HS-27A (cell line): Measurements from ENCODE around the gene NOSTRIN.
"Not testable (repeated sequence)": the region's sequence is repeated elsewhere in the genome, so short reads cannot be mapped to it uniquely, and the experiment has no call there.

ENCODE experiments used
- DNase-seq: peaks from one replicate; pipeline ENCODE4 v3.0.0-alpha.2; 2012; ENCODE audit warnings: low read depth, missing footprints

Gene NOSTRIN

GRCh38 chr2:168819050-168819715, 16.7 kb downstream of the NOSTRIN start:
- DNase-seq, result no peak

- DNase-seq, result no peak
These were observed 17.5 kb downstream of the NOSTRIN start for GRCh38 chr2:168819829-168820489.

GRCh38 chr2:168821577-168821976, 19.1 kb downstream of the NOSTRIN start:
- no peak for DNase-seq

- DNase-seq, result no peak
These were observed 19.6 kb downstream of the NOSTRIN start for GRCh38 chr2:168821992-168822391.

GRCh38 chr2:168825126-168825525, 22.7 kb downstream of the NOSTRIN start:
- no peak for DNase-seq

GRCh38 chr2:168830958-168831357, 28.5 kb downstream of the NOSTRIN start:
- DNase-seq, result no peak

- DNase-seq, result no peak
These were observed 29.2 kb downstream of the NOSTRIN start for GRCh38 chr2:168831662-168832061.

- no peak for DNase-seq
These were observed 33.5 kb downstream of the NOSTRIN start for GRCh38 chr2:168835969-168836368.

- no peak for DNase-seq
These were observed 39.0 kb downstream of the NOSTRIN start for GRCh38 chr2:168841445-168841844.

- DNase-seq, result no peak
These were observed 40.8 kb downstream of the NOSTRIN start for GRCh38 chr2:168843253-168843652.

- DNase-seq, result no peak
These were observed 45.8 kb downstream of the NOSTRIN start for GRCh38 chr2:168848225-168848624.

GRCh38 chr2:168849610-168850009, 47.2 kb downstream of the NOSTRIN start:
- DNase-seq, result no peak

GRCh38 chr2:168850846-168851245, 48.4 kb downstream of the NOSTRIN start:
- DNase-seq, result no peak

- DNase-seq, result peak; percentile 29
These were observed 49.4 kb downstream of the NOSTRIN start for GRCh38 chr2:168851674-168852320.

- DNase-seq, result no peak
These were observed 50.0 kb downstream of the NOSTRIN start for GRCh38 chr2:168852481-168852880.

- DNase-seq, result no peak
These were observed 51.0 kb downstream of the NOSTRIN start for GRCh38 chr2:168853471-168853870.

- DNase-seq, result no peak
These were observed 52.2 kb downstream of the NOSTRIN start for GRCh38 chr2:168854651-168855050.

GRCh38 chr2:168855601-168856000, 53.2 kb downstream of the NOSTRIN start:
- DNase-seq, result no peak

- DNase-seq, result no peak
These were observed 55.7 kb downstream of the NOSTRIN start for GRCh38 chr2:168858146-168858545.

GRCh38 chr2:168867164-168867563, 64.7 kb downstream of the NOSTRIN start:
- not testable (repeated sequence) for DNase-seq

- DNase-seq, result not testable (repeated sequence)
These were observed 67.9 kb downstream of the NOSTRIN start for GRCh38 chr2:168870369-168870768.

- DNase-seq, result not testable (repeated sequence)
These were observed 68.4 kb downstream of the NOSTRIN start for GRCh38 chr2:168870824-168871223.

- no peak for DNase-seq
These were observed 72.1 kb downstream of the NOSTRIN start for GRCh38 chr2:168874368-168875054.
